Erythroblast (primary cell): ENCODE measurements around the gene SERTAD2.

Source experiments
- DNase-seq, 2 experiments: peaks; one replicate each; lab custom pipeline; 2025; lab: John Stamatoyannopoulos, UW
- GATA1 ChIP-seq: IDR thresholded peaks from 2 replicates; pipeline ENCODE4 v1.6.1; 2011; ENCODE audit warnings: low read depth, mild to moderate bottlenecking, control low read depth, low read length, moderate library complexity
- POLR2A ChIP-seq: IDR thresholded peaks from 2 replicates; pipeline ENCODE4 v1.6.1; 2011; ENCODE audit warnings: mild to moderate bottlenecking, low read length

The SERTAD2 gene, protein sequence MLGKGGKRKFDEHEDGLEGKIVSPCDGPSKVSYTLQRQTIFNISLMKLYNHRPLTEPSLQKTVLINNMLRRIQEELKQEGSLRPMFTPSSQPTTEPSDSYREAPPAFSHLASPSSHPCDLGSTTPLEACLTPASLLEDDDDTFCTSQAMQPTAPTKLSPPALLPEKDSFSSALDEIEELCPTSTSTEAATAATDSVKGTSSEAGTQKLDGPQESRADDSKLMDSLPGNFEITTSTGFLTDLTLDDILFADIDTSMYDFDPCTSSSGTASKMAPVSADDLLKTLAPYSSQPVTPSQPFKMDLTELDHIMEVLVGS

DNA sequence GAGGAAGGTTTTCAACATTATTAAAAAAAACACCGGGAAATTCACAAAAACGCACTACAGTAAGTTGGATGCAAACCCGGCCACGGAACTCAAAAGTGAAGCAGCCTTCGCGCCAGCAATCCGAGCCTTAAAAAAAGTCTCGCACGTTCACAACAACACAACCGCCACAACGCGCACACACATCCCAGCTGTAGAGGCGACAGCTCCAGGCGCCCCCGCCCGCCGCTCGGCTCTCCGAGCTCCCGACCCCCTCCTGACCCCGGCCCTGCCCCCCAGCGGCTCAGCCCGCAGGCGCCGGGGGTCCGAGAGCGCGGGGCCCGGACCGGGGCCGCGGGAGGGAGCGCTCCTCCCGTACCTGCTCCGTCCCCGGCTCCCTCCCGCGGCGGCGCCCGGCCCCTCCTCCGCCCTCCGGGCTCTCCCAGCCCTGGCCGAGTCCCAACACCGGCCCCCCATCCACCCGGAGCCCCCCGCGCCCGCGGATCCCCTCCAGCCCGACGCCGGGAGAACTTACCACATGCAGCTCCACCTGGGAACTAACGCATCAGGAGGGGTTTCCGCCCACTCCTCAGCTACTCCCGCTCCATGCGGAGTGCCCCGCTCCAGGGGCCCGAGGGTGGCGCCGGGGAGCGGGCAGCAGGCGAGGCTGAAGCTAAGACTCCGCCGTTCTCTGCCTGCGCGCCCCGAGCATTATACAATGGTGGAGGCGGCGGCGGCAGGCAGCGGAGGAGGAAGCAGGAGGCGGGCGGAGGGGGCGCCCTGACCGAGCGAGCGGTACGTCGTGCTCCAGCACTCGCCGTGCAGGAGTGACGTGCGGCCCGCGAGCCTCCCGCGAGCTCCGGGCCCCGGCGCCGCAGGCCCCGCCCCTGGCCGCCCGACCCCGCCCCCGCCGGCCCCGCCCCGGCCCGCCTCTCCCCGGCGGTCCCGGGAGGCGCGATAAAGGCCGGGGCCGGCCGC is at the start of gene SERTAD2:
Gene SERTAD2 (minus strand): TSS at position 805 of the 954 bp plus-strand sequence. CDS start 17,042 bp downstream, outside the sequence.
- DNase-seq, result peak; percentile 88 to 93

DNA sequence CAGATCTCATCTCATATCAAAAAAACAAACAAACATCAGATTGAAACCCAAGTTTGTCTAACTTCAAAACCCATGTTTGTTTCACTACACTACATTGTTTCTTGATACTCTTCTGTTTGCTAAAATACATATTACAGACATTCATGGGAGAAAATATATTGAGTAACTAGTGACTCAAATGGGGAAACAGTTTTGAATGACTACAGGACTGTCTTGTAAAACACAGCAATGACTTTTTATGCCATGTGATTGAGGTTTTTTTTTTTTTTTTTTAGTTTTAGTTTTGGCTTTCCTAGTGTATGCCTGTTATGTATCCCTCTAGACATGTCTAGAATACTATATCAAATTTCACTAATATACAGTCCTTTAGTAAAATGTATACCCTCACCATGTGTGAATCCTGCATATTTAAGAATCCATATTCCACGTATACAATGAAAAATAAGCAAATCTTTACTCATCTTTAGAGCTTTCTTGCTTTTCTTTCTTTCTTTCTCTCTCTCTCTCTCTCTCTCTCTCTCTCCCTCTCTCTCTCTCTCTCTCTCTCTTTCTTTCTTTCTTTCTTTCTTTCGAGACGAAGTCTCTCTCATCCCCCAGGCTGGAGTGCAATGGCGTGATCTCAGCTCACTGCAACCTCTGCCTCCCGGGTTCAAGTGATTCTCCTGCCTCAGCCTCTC is 46.6 kb upstream of the SERTAD2 start:
- TF ChIP-seq POLR2A, result no peak
- no peak for TF ChIP-seq GATA1
- DNase-seq, result no peak

More for the DNA sequence above, at the start of gene SERTAD2:
- no peak for TF ChIP-seq GATA1
- TF ChIP-seq POLR2A, result peak; percentile 66

DNA sequence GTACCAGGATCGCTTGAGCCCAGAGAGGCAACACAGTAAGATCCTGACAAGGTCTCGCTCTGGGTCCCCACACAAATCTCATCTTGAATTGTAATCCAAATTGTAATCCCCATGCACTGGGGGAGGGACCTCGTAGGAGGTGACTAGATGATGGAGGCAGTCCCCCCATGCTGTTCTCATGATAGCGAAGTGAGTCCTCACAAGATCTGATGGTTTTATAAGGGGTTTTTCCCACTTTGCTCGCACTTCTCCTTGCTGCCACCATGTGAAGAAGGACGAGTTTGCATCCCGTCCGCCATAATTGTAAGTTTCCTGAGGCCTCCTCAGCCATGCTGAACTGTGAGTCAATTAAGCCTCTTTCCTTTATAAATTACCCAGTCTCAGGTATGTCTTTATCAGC is 46.0 kb upstream of the SERTAD2 start:
- peak; percentile 7 to 19 for DNase-seq
- no peak for TF ChIP-seq POLR2A
- no peak for TF ChIP-seq GATA1

DNA sequence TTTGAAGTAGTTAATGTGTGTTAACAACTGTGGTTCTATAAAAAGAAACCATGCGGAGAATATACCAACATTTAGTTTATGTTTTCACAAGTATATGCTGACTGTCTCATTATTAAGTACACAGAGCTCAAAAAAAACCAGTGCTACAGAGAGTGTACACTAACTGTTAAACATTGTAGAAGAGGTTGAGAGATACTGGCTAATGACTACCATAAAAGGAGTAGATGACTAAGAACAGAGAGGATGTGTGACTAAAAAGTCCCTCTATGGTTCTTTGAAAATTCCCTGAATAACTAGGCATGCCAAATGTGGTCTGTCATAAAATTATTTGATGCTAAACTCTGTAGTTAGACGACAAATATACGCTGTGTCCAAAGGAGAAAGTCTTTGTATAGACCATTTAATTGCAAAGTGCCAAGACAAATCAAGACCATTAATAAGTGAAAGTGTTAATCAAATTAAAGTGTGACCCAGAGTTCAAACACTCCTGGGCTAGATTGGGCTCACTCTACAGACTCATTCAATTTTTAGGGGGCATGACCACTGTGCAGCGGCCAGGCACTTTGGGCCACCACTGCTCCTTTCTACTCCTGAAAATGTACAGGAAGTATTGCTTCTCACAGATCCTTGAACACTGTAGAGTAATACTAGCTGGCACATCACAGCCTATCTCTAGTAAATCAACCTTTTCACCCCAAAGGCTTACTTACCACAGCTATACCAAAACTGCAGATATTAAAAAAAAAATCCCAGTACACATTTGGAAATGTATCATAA is 45.1 kb upstream of the SERTAD2 start:
- no peak for DNase-seq
- TF ChIP-seq POLR2A (no peak), GATA1 (no peak)

DNA sequence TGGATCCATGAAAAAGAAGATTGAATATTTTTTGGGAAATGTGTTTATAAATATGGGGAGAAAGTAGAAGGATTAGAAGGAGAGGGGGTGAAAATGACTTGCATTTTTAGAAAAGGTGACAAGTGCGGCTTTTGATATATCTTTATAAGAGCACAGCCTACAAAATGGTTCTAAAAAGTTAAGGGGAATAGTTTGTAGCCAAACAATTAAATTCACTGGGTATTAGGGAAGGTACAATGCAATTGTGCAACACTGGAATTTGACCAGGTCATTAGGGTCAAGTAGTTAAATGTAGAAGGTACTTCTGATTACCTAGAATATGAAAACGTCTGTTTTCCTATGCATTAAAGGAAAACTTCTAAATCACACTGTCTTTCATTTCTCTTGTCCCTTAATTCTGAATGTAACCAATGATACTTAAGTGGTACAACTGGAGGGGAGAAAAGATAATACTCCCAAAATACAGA is 44.5 kb upstream of the SERTAD2 start:
- DNase-seq, result no peak
- no peak for TF ChIP-seq POLR2A
- TF ChIP-seq GATA1, result no peak

DNA sequence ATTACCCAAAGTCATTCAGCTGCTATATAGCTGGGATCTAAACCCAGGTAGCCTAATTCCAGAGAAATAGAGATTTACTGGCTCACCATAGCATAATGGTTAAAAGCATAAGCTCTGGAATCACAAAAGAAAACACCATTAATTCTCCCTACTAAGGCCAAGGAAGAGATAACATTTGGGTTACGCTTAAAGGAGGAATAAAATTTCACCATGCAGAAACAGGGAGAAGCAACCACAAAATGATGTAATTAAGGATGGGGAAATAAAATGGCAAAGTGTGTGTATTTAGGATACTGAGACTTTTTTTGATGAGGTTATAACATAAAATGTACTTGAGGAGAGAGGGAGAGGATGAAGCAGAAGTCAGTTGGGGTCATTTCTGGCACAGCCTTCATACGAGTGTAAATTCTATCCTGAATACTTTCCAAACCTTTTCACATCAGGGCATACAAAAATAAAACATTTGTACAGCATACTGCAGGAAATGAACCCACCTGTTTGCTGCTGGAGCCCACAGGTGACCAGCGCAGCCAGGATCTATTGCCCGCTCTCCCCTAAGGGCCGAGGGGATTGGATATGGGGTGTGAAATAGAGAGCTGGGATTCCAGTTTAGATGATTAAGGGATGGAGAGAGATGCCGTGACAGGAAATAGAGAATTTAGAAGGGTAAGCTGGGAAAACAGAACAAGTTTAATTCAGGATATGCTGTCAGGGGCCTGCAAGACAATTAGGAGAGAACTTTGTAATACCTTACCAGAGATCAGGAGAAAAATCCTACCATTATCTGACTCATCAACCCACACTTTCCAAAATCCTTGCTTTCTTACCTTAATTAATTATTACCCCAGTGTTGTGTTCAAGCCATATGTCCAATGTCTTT is 43.8 kb upstream of the SERTAD2 start:
- DNase-seq, result no peak
- TF ChIP-seq POLR2A (no peak), GATA1 (no peak)

DNA sequence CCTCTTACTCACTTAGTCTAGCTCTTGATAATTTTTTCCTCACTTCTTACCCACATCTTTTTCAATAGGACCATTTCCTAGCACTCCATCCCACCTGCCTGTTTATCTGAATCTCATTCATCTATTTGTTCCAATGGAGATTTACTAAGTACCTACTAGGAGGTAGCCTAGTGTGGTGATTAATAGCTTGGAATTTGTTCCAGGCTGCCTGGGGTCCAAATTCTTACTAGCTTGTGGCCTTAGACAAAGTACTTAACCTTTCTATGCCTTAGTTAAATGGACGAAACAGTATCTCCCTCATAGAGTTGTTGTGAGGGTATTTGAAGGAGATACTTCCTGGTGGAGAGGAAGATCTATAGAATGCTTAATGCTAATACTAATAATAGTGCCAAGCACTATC is 42.9 kb upstream of the SERTAD2 start:
- TF ChIP-seq GATA1 (no peak), POLR2A (no peak)
- DNase-seq, result no peak

DNA sequence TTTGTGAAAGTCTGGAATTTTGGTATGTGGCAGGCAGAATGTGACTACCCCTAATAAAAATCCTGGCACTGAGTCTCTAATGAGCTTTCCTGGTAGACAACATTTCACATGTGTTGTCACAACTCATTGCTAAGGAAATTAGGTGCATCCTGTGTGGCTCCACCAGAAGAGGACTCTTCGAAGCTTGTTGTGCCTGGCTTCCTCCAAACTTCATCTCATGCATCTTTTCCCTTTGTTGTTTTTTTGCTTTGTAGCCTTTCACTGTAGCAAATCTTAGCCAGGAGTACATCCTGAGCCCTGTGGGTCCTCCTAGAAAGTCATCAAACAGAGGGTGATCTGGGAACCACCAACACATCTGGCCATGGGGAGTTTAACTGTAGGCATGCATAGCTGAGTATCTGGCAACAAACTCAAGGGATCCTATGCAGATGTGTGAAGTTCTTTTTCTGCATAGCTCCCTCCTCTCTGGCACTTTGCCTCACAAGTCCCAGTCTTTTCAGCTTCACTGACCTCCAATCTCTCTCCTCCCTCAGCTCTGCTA is 42.1 kb upstream of the SERTAD2 start:
- DNase-seq, result no peak
- TF ChIP-seq GATA1 (no peak), POLR2A (no peak)

DNA sequence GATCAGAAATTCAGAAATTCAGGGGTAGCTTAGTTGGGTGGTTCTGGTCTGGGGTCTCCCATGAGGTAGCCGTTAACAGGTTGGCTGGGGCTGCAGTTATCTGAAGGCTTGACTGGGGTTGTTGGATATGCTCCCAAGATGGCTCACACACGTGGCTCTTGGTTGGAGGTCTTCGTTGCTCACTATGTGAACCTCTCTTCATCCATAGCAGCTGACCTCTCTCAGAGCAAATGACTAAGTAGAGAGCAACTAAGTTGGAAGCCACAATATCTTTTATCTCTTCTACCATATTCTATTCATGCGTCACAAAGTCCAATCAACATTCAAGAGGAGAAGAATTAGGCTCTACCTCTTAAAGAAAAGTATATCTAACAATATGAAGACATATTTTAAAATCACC is 38.7 kb upstream of the SERTAD2 start:
- no peak for TF ChIP-seq GATA1
- TF ChIP-seq POLR2A, result no peak
- DNase-seq, result no peak

DNA sequence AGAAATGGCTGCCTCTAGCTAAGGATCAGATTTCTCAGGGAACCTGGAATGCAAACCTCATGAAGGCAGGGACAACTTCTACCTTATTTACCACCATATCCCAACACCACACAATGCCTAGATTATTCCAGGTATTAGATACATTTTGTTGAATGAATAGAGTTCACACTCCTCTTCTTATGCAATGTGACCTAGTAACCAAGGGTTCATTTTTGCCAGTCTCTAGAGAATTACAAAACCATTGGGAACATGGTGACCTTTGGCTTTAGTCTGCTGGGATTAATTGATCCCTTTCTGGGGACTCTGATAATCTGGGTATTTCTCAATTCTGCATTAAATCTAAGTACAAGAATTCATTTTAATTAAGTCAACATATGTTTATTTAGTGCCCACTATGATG is 35.2 kb upstream of the SERTAD2 start:
- TF ChIP-seq POLR2A (no peak), GATA1 (no peak)
- DNase-seq, result no peak

DNA sequence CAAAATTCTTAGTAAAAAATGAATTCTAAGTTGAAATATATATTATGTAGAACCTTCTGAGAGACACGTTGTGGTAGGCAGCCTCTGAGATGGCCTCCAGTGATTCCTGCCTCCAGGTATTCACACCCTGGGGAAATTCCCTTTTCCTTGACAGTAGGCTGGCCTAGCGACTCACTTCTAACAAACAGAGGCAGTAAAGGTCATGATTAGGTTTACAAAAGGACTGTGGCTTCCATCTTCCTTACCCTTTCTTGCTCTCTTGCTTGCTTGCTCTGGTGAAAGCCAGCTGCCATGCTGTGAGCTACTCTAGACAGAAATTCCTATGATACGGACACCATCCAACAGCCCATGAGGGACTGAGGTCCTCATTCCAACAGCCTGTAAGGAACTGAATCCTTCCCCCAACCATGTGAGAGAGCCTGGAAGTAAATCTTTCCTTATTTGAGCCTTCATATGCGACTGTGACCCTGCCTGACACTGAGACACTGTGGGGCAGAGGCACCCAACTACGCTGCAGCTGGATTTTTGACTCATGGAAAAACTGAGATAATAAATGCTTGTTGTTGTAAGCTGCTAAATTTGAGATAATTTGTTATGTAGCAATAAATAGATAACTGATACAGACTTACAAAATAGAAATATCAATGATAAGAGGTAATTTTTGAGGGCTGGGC is 32.7 kb upstream of the SERTAD2 start:
- no peak for DNase-seq
- TF ChIP-seq POLR2A, result no peak
- TF ChIP-seq GATA1, result no peak
